ENCODE measurements around the gene PPP1R11. TPM values are rescaled to one million over a fixed set of nuclear protein-coding genes. Genes with fewer than 3 reads are reported as not detected.

The PPP1R11 gene
- total and polyA plus RNA-seq, 2 of the 13 experiments (the other 11 are each of a cell fraction or from before 2014, with no cell fraction given), result 32.1 to 58.9 TPM

GRCh38 chr6:30061092-30061857 is 5.7 kb upstream of the PPP1R11 start, which contains the start of gene POLR1H (continued):
- TF ChIP-seq ZFP90 (CRISPR knock-in tag; IDR thresholded peaks at IDR 0.05; ENCODE audit: borderline replicate concordance) (peak; percentile 86; the same call in 1 of the 2 replicates), ZNF777 (CRISPR knock-in tag; IDR thresholded peaks at IDR 0.05) (peak; percentile 88), ETV6 (CRISPR knock-in tag; conservative IDR thresholded peaks at IDR 0.05) (0 out of 2 replicates have a peak, but pooled peaks have one; percentile 49), AGO2 (optimal IDR thresholded peaks at IDR 0.05; ENCODE audit: low read depth, low read length) (peak; percentile 23), NFYB (CRISPR knock-in tag; IDR thresholded peaks at IDR 0.05) (peak; percentile 97), SP2 (CRISPR knock-in tag; IDR thresholded peaks at IDR 0.05) (peak; percentile 2), CAMTA2 (CRISPR knock-in tag; IDR thresholded peaks at IDR 0.05; ENCODE audit: borderline replicate concordance) (peak; percentile 90), ZNF180 (CRISPR knock-in tag; IDR thresholded peaks at IDR 0.05; ENCODE audit: borderline replicate concordance, low read depth) (peak; percentile 77), CBFB (CRISPR knock-in tag; IDR thresholded peaks at IDR 0.05) (peak; percentile 83), ZNF275 (CRISPR knock-in tag; IDR thresholded peaks at IDR 0.05; ENCODE audit: borderline replicate concordance) (peak; percentile 78; the same call in 1 of the 2 replicates), CHD4 (IDR thresholded peaks at IDR 0.05; ENCODE audit: borderline replicate concordance, low read length) (no peak), ZXDC (CRISPR knock-in tag; IDR thresholded peaks at IDR 0.05) (peak; percentile 9; the same call in 1 of the 2 replicates), ZNF326 (CRISPR knock-in tag; IDR thresholded peaks at IDR 0.05; ENCODE audit: borderline replicate concordance) (0 out of 2 replicates have a peak, but pooled peaks have one; percentile 35), KMT2B (CRISPR knock-in tag; IDR thresholded peaks at IDR 0.05) (peak; percentile 100), EEA1 (CRISPR knock-in tag; IDR thresholded peaks at IDR 0.05; ENCODE audit: borderline replicate concordance) (peak; percentile 90; the same call in 1 of the 2 replicates), POGK (CRISPR knock-in tag; conservative IDR thresholded peaks at IDR 0.05) (peak; percentile 83), NFIC (IDR thresholded peaks at IDR 0.05; ENCODE audit: low read length) (peak; percentile 5; the same call in 1 of the 2 replicates), FOXP4 (CRISPR knock-in tag; IDR thresholded peaks at IDR 0.05) (peak; percentile 70; the same call in 1 of the 2 replicates), ZNF558 (CRISPR knock-in tag; IDR thresholded peaks at IDR 0.05; ENCODE audit: borderline replicate concordance) (no peak; the same call in none of the 2 replicates), ELF4 (CRISPR knock-in tag; IDR thresholded peaks at IDR 0.05; ENCODE audit: borderline replicate concordance) (no peak)
